B cell (primary cell): ENCODE data around the gene PACRG. TPM values are rescaled to one million over a fixed set of nuclear protein-coding genes. Genes with fewer than 3 reads are reported as not detected.

Experiments
- ATAC-seq: fragments of 200-7000 bp; cut with Tn5 transposase; one replicate; pipeline ENCODE4 v1.10.0; 2021; ENCODE audit warnings: low read depth, mild to moderate bottlenecking, moderate number of reproducible peaks, moderate library complexity
- CTCF ChIA-PET: fragments of 350-600 bp; sonication (Branson Sonifier 250); formaldehyde crosslinking; loops from one replicate; lab custom pipeline; 2021; ENCODE audit warnings: antibody characterized with exemption, inconsistent platforms; lab: Charles Lee
- POLR2A ChIA-PET: fragments of 350-600 bp; sonication (Branson Sonifier 250); formaldehyde crosslinking; loops from one replicate; lab custom pipeline; 2021; ENCODE audit warnings: antibody characterized with exemption; lab: Charles Lee
- DNase-seq: peaks from one replicate; pipeline ENCODE4 v3.0.0; 2013
- H2AFZ ChIP-seq: 2 replicates; pipeline ENCODE4 v1.6.1; 2012; ENCODE audit warnings: mild to moderate bottlenecking, low read depth, low read length; ENCODE audit not compliant: insufficient read depth, poor library complexity, severe bottlenecking
- H3K27ac ChIP-seq, 2 donors: 1 replicate in 1 of 2; 2 replicates in 1 of 2; pipeline ENCODE4 v1.5.1; 2012 to 2013; ENCODE audit warnings: low read length in 2 of 2, mild to moderate bottlenecking in 2 of 2, moderate library complexity in 1 of 2
- H3K27me3 ChIP-seq, 4 experiments: fragments of 200-600 bp in 1 of 4; sonication (generic) in 1 of 4; replicated peaks in 1 of 4; 1 replicate in 2 of 4; 2 replicates in 2 of 4; pipeline versions ENCODE4 v1.6.1 to v1.7.0; 2013 to 2016; ENCODE audit warnings: low read length in 3 of 4, mild to moderate bottlenecking in 2 of 4, mixed read lengths in 1 of 4, moderate library complexity in 1 of 4; ENCODE audit not compliant: insufficient read depth in 4 of 4, control insufficient read depth in 3 of 4; ENCODE audit errors: control extremely low read depth in 1 of 4
- H3K36me3 ChIP-seq, 2 experiments: replicated peaks in 1 of 2; 1 replicate in 1 of 2; 2 replicates in 1 of 2; pipeline versions ENCODE4 v1.6.1 to v1.7.1; 2013; ENCODE audit warnings: low read length in 1 of 2; ENCODE audit not compliant: insufficient read depth in 2 of 2, control insufficient read depth in 1 of 2; ENCODE audit errors: control extremely low read depth in 1 of 2, extremely low read depth in 1 of 2
- H3K4me1 ChIP-seq, 2 donors: fragments of 200-600 bp in 1 of 2; sonication (generic) in 1 of 2; 1 replicate in 1 of 2; 2 replicates in 1 of 2; pipeline versions ENCODE4 v1.5.1 to v1.6.1; 2013 to 2017; ENCODE audit warnings: low read length in 2 of 2; ENCODE audit not compliant: control insufficient read depth in 2 of 2, insufficient read depth in 2 of 2
- H3K4me2 ChIP-seq: replicated peaks from 2 replicates; pipeline ENCODE3; 2012; ENCODE audit warnings: mild to moderate bottlenecking, low read depth, low read length; ENCODE audit not compliant: poor library complexity, severe bottlenecking
- H3K4me3 ChIP-seq, 5 experiments: fragments of 200-600 bp in 1 of 5; sonication (generic) in 1 of 5; 1 replicate in 3 of 5; 2 replicates in 2 of 5; pipeline versions ENCODE4 v1.5.1 to v1.7.0; 2011 to 2016; ENCODE audit warnings: low read length in 4 of 5, mild to moderate bottlenecking in 4 of 5, low read depth in 2 of 5, control low read depth in 1 of 5, moderate library complexity in 1 of 5; ENCODE audit not compliant: insufficient read depth in 1 of 5; ENCODE audit errors: control extremely low read depth in 1 of 5, extremely low read depth in 1 of 5
- H3K79me2 ChIP-seq: fragments of 200-600 bp; sonication (generic); one replicate; pipeline ENCODE4 v1.6.0; 2016; ENCODE audit warnings: low read length; ENCODE audit not compliant: control insufficient read depth, insufficient read depth
- H3K9ac ChIP-seq: fragments of 200-600 bp; sonication (generic); 2 replicates; pipeline ENCODE4 v1.6.1; 2017; ENCODE audit warnings: mild to moderate bottlenecking, low read length, moderate library complexity
- H3K9me3 ChIP-seq, 3 donors: one replicate each; pipeline versions ENCODE4 v1.6.1 to v1.7.1; 2013; ENCODE audit warnings: low read length in 2 of 3; ENCODE audit not compliant: control insufficient read depth in 2 of 3, insufficient read depth in 1 of 3; ENCODE audit errors: control extremely low read depth in 1 of 3
- H4K20me1 ChIP-seq: 2 replicates; pipeline ENCODE4 v1.6.0; 2012; ENCODE audit warnings: mild to moderate bottlenecking, low read length; ENCODE audit not compliant: insufficient read depth, control insufficient read depth, poor library complexity, severe bottlenecking
- H3K27ac Mint-ChIP-seq: one replicate; pipeline ENCODE4 v1.8.0; 2021; ENCODE audit warnings: mixed read lengths
- H3K27me3 Mint-ChIP-seq: one replicate; pipeline ENCODE4 v1.8.0; 2021; ENCODE audit warnings: mixed read lengths
- H3K4me1 Mint-ChIP-seq: one replicate; pipeline ENCODE4 v1.8.0; 2021; ENCODE audit warnings: mixed read lengths
- H3K4me3 Mint-ChIP-seq: one replicate; pipeline ENCODE4 v1.8.0; 2021; ENCODE audit warnings: mixed read lengths
- H3K9me3 Mint-ChIP-seq: one replicate; pipeline ENCODE4 v1.8.0; 2022; ENCODE audit warnings: mixed read lengths; ENCODE audit not compliant: insufficient read depth
- EZH2 ChIP-seq: IDR thresholded peaks from 2 replicates; pipeline ENCODE4 v1.6.1; 2012; ENCODE audit warnings: borderline replicate concordance, low read depth, mild to moderate bottlenecking, moderate library complexity, low read length; ENCODE audit not compliant: insufficient read depth, poor library complexity, severe bottlenecking
- WGBS: methylation state at CpG from one replicate; pipeline ENCODE4 v1.1.5; 2013; ENCODE audit warnings: missing lambda C conversion rate; ENCODE audit not compliant: insufficient coverage; 5-methylcytosine and 5-hydroxymethylcytosine counted together
- intact Hi-C: fragments of 100-400 bp; cut with micrococcal nuclease; formaldehyde crosslinking; loops from one replicate; pipeline ENCODE4 v1.10.0; 2022
- polyA plus RNA-seq: library from polyadenylated mRNA; depleted of rRNA; stranded (reverse); fragments of >200 nt; gene quantifications from 2 replicates; pipeline ENCODE4 v1.2.3, GENCODE V29; 2012
- total RNA-seq, 2 donors: library from RNA; stranded (reverse); fragments of 120-200 nt in 1 of 2; gene quantifications; 1 replicate in 1 of 2; 2 replicates in 1 of 2; pipeline versions ENCODE4 v1.2.3 to v1.2.4, GENCODE V29; 2013 to 2022
- TF ChIP-seq, protein P1 (sequence below): fragments of 200-600 bp; IDR thresholded peaks from one replicate; pipeline ENCODE4 v1.8.0; 2022; ENCODE audit warnings: antibody characterized with exemption, mild to moderate bottlenecking

Gene PACRG
- total and polyA plus RNA-seq, 2 donors (not counting 1 experiment from before 2014, with no cell fraction given), result not detected

DNA sequence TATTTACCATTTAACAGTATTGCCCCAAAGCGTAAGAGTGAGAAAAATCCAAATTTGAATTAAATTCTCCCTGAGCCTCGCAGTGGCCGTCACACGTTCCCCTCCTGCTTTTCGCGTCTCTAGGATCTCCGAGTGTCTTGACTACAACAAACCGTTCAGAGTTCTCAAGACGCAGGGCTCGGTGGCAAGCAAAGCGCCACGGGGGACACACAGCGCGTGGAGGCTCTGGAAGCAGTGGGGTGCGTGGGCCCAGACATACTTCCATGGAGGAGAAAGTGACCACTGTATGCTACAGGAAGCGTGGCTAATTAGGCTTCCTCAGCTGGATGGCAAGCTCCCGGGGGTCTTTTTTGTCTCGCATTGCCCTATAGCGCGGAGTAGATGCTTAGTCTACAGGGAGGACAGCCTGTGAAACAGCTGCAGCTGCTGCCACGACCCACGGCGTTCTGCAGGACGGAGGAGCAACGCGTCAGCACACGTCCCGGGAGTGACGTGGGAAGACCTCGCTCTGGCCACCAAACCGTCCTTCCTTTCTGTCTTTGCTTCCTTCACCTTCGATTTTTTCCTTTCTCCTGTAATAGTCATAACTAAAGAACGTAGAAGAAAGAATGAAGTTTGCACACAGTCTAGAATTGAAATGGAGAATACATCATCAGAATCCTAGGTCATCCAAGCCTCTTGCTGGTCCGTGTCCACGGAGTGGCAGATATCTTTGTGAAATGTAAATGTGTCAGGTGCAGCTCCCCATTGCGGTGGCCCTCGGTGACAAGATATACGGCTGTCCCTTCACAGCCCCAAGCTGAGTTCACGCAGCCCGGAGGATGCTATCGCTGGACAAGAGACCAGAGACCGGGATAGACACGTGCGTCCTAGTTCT is 582.6 kb downstream of the PACRG start:
- Mint-ChIP-seq H3K4me3 (no peak overlapping the region), H3K27ac (no peak overlapping the region), H3K9me3 (no peaks in the 10 kb centered on the region), H3K4me1 (no peaks in the 10 kb centered on the region), H3K27me3 (peaks cover 26% of the 10 kb centered on the region)
- intact Hi-C loops, result no loop called here
- Histone ChIP-seq H3K4me2 (no peak overlapping the region), H3K4me1 (no peaks in the 10 kb centered on the region), H3K27ac (no peak overlapping the region), H3K4me3 (no peak overlapping the region), H3K36me3 (no peaks in the 10 kb centered on the region), H4K20me1 (no peaks in the 10 kb centered on the region), H3K79me2 (no peaks in the 10 kb centered on the region), H3K9ac (no peak overlapping the region), H3K9me3 (peaks cover 0 to 5% (median 0%) of the 10 kb centered on the region in 3 donors), H3K27me3 (no peaks in the 10 kb centered on the region), H2AFZ (no peak overlapping the region)
- ChIA-PET POLR2A (no interaction called here), CTCF (no interaction called here)
- WGBS, result 95% methylated on average over 33 of the region's 44 CpGs
- TF ChIP-seq, protein P1, sequence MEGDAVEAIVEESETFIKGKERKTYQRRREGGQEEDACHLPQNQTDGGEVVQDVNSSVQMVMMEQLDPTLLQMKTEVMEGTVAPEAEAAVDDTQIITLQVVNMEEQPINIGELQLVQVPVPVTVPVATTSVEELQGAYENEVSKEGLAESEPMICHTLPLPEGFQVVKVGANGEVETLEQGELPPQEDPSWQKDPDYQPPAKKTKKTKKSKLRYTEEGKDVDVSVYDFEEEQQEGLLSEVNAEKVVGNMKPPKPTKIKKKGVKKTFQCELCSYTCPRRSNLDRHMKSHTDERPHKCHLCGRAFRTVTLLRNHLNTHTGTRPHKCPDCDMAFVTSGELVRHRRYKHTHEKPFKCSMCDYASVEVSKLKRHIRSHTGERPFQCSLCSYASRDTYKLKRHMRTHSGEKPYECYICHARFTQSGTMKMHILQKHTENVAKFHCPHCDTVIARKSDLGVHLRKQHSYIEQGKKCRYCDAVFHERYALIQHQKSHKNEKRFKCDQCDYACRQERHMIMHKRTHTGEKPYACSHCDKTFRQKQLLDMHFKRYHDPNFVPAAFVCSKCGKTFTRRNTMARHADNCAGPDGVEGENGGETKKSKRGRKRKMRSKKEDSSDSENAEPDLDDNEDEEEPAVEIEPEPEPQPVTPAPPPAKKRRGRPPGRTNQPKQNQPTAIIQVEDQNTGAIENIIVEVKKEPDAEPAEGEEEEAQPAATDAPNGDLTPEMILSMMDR, result no peak
- no peak for TF ChIP-seq EZH2
- ATAC-seq, result no peak
- no peak for DNase-seq

DNA sequence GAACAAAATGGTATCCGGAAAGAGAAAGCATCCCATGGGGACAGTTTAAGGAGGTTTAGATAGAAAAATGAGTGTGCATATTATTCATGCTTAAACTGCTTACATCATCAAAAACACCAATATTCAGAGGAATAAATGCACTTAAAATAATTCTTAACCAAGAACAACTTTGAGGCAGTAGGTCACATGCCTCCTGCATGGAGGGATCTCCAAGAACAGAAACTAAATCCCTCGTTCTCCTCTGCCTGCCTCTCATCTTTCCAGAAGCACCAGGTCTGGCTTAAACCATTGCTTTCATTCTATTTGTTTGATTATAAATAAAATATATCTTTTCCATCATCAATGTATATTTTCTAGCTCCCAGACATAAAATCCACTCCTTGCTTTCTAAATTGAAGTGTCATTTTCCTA is 583.2 kb downstream of the PACRG start:
- intact Hi-C loops, result no loop called here

More for the DNA sequence above, 583.2 kb downstream of the PACRG start:
- no peak overlapping the region for H2AFZ ChIP-seq
- ATAC-seq, result no peak
- H3K4me1 ChIP-seq, result no peaks in the 10 kb centered on the region
- no peaks in the 10 kb centered on the region for H4K20me1 ChIP-seq
- DNase-seq, result no peak
- Mint-ChIP-seq H3K4me1 (no peaks in the 10 kb centered on the region), H3K4me3 (no peak overlapping the region), H3K27me3 (peaks cover 26% of the 10 kb centered on the region), H3K27ac (no peak overlapping the region), H3K9me3 (no peaks in the 10 kb centered on the region)
- H3K79me2 ChIP-seq, result no peaks in the 10 kb centered on the region
- H3K27me3 ChIP-seq, result no peaks in the 10 kb centered on the region
- H3K27ac ChIP-seq, result no peak overlapping the region
- peaks cover 0 to 5% (median 0%) of the 10 kb centered on the region in 3 donors for H3K9me3 ChIP-seq
- H3K4me2 ChIP-seq, result no peak overlapping the region
- WGBS, result no CpG with 5 or more reads among the region's 2 CpGs
- no peak overlapping the region for H3K4me3 ChIP-seq
- ChIA-PET CTCF (no interaction called here), POLR2A (no interaction called here)
- TF ChIP-seq, protein P1, result no peak
- no peak for TF ChIP-seq EZH2
- no peak overlapping the region for H3K9ac ChIP-seq
- no peaks in the 10 kb centered on the region for H3K36me3 ChIP-seq
